ENCODE results near the gene BNC2.

- TF ChIP-seq CTCF (IDR thresholded peaks at IDR 0.05; ENCODE audit: low read length) (no peak), EZH2phosphoT487 (IDR thresholded peaks at IDR 0.05; ENCODE audit: low read length) (no peak), EZH2 (optimal IDR thresholded peaks at IDR 0.05; ENCODE audit: low read depth, low read length) (no peak)
These were observed 351.5 kb downstream of the BNC2 start for GRCh38 chr9:16519001-16519400.

Measured in MM.1S (cell line).